Measurements from ENCODE around the gene C6orf15.
A peak's percentile ranks its signal among the peaks of the same experiment; 100 is the strongest.

The C6orf15 gene

GRCh38 chr6:31128093-31128676, 15.8 kb upstream of the C6orf15 start:
- no peak overlapping the region for H3K4me3 ChIP-seq (ENCODE audit: low read length)
- H3K9me3 ChIP-seq (ENCODE audit: control insufficient read depth, low read length), result no peaks in the 10 kb centered on the region
- peaks cover 12% of the 10 kb centered on the region for H3K27me3 ChIP-seq (replicated peaks; ENCODE audit: control insufficient read depth, insufficient read depth, low read length)
- H3K36me3 ChIP-seq (ENCODE audit: control insufficient read depth, insufficient read depth, low read length, severe bottlenecking), result no peaks in the 10 kb centered on the region
- DNase-seq (ENCODE audit: low read depth), result peak; percentile 68
- H3K4me1 ChIP-seq (ENCODE audit: control insufficient read depth, insufficient read depth, low read length), result peaks cover 19% of the 10 kb centered on the region
- no peak overlapping the region for H3K9ac ChIP-seq (ENCODE audit: low read length)

- peaks cover 26% of the 10 kb centered on the region for H3K4me1 ChIP-seq (ENCODE audit: control insufficient read depth, insufficient read depth, low read length)
- H3K9me3 ChIP-seq (ENCODE audit: control insufficient read depth, low read length), result no peaks in the 10 kb centered on the region
- H3K36me3 ChIP-seq (ENCODE audit: control insufficient read depth, insufficient read depth, low read length, severe bottlenecking), result no peaks in the 10 kb centered on the region
- H3K27me3 ChIP-seq (replicated peaks; ENCODE audit: control insufficient read depth, insufficient read depth, low read length), result peaks cover 12% of the 10 kb centered on the region
- H3K9ac ChIP-seq (ENCODE audit: low read length), result no peak overlapping the region
- DNase-seq (ENCODE audit: low read depth), result no peak
- no peak overlapping the region for H3K4me3 ChIP-seq (ENCODE audit: low read length)
Observed at GRCh38 chr6:31126396-31127175, 14.2 kb upstream of the C6orf15 start.

DNA sequence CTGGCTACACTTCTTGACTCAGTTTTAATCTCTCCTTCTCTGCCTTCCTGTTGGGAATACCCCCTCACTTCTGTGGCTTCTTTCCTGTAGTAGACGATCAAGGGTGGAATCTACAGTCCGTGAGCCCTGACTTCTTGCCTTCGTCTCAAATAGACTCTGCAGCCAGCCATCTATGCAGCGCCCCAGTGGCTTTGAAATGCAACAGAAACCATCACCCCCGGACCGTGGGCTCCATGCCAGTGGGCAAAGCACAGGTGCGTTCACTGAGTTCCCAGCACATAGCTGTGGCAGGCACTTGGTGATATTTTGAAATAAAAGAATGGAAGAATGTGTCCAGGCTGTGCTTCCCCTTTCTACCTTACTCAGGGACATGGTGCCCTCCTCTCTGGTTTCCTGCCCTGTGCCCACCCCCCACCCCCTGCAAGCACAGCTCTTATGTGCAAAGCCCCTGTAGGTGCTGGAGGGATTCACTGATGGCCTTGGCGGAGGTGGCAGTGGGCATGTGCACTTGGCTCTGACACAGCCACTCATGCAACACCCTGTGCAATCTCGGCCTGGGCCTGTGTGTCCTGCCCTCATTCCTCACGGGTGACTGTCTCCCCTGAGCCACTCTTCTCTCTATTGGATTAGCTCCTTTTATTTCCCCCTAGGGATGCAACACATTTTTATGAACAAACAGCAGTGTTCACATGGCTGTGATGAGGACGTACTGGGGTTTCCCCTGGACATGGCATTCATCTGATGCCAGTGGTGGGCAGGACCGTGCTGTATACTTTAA, 13.4 kb upstream of the C6orf15 start:
- Histone ChIP-seq H3K4me3 (ENCODE audit: low read length) (no peak overlapping the region), H3K36me3 (ENCODE audit: control insufficient read depth, insufficient read depth, low read length, severe bottlenecking) (no peaks in the 10 kb centered on the region), H3K9ac (ENCODE audit: low read length) (no peak overlapping the region), H3K9me3 (ENCODE audit: control insufficient read depth, low read length) (no peaks in the 10 kb centered on the region), H3K27me3 (replicated peaks; ENCODE audit: control insufficient read depth, insufficient read depth, low read length) (peaks cover 12% of the 10 kb centered on the region), H3K4me1 (ENCODE audit: control insufficient read depth, insufficient read depth, low read length) (peaks cover 26% of the 10 kb centered on the region)
- DNase-seq (ENCODE audit: low read depth), result peak; percentile 28

DNA sequence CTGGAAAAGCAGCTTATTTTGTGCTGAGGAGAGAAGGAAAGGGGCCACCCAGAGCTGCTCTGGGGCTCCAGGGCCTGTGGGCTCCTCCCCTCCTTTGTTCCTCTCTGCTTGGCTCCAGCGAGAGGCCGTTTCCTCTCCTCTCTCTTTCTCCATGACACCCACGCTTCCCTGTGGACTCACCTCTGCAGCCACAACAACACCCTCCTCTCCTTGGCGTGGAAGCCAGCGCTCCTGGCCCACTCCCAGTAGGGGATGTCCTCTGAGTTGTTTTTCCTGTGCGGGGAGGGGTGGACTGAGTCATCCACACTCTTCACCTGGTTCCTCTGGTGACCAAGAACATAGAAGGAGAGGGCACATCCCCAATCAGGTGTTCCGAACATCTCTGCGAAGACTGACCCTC, 12.8 kb upstream of the C6orf15 start:
- H3K4me1 ChIP-seq (ENCODE audit: control insufficient read depth, insufficient read depth, low read length), result peaks cover 26% of the 10 kb centered on the region
- H3K9ac ChIP-seq (ENCODE audit: low read length), result no peak overlapping the region
- no peaks in the 10 kb centered on the region for H3K9me3 ChIP-seq (ENCODE audit: control insufficient read depth, low read length)
- H3K36me3 ChIP-seq (ENCODE audit: control insufficient read depth, insufficient read depth, low read length, severe bottlenecking), result no peaks in the 10 kb centered on the region
- no peak for DNase-seq (ENCODE audit: low read depth)
- H3K27me3 ChIP-seq (replicated peaks; ENCODE audit: control insufficient read depth, insufficient read depth, low read length), result peaks cover 12% of the 10 kb centered on the region
- no peak overlapping the region for H3K4me3 ChIP-seq (ENCODE audit: low read length)

- H3K4me3 ChIP-seq (ENCODE audit: low read length), result no peak overlapping the region
- H3K9me3 ChIP-seq (ENCODE audit: control insufficient read depth, low read length), result no peaks in the 10 kb centered on the region
- peaks cover 10% of the 10 kb centered on the region for H3K27me3 ChIP-seq (replicated peaks; ENCODE audit: control insufficient read depth, insufficient read depth, low read length)
- H3K36me3 ChIP-seq (ENCODE audit: control insufficient read depth, insufficient read depth, low read length, severe bottlenecking), result no peaks in the 10 kb centered on the region
- no peak overlapping the region for H3K9ac ChIP-seq (ENCODE audit: low read length)
- H3K4me1 ChIP-seq (ENCODE audit: control insufficient read depth, insufficient read depth, low read length), result peaks cover 26% of the 10 kb centered on the region
- peak; percentile 84 for DNase-seq (ENCODE audit: low read depth)
Observed at GRCh38 chr6:31122791-31123706, 10.7 kb upstream of the C6orf15 start.

DNA sequence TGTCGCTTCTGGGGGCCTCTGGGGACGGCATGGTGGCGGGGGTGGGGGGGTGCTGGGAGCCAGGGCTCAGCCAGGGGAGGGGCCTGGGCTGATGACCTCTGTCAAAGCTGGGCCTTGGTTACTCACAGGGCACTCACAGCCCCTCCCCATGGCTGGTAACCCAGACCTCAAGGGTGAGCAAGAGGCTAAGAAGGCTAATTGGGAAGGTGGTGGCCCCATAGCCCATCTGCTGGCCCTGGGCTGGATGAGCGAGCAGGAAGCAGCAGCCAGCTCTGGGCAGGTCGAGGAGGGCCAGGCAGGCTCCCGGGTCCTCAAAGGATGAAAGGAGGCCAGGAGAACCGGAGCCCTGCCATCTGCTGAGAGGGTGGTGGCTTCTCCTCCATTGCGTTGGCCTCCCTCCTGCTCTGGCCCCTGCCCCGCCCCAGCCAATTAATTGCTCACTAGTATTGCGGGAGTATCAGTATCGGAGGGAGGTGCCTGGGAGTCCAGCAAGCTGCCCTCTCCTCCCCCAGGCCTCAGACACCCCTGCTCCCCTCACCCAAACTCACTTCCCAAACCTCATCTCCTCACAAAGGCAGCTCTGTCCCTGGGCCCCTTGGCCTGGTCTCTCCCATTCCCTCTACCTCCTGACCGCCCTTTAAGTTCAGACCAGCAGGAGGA, 8.9 kb upstream of the C6orf15 start:
- H3K9me3 ChIP-seq (ENCODE audit: control insufficient read depth, low read length), result no peaks in the 10 kb centered on the region
- H3K27me3 ChIP-seq (replicated peaks; ENCODE audit: control insufficient read depth, insufficient read depth, low read length), result peaks cover 3% of the 10 kb centered on the region
- peaks cover 31% of the 10 kb centered on the region for H3K4me1 ChIP-seq (ENCODE audit: control insufficient read depth, insufficient read depth, low read length)
- no peak overlapping the region for H3K9ac ChIP-seq (ENCODE audit: low read length)
- no peak overlapping the region for H3K4me3 ChIP-seq (ENCODE audit: low read length)
- H3K36me3 ChIP-seq (ENCODE audit: control insufficient read depth, insufficient read depth, low read length, severe bottlenecking), result no peaks in the 10 kb centered on the region
- DNase-seq (ENCODE audit: low read depth), result no peak

- Histone ChIP-seq H3K4me1 (ENCODE audit: control insufficient read depth, insufficient read depth, low read length) (peaks cover 23% of the 10 kb centered on the region), H3K9ac (ENCODE audit: low read length) (no peak within 1 kb of the TSS), H3K27me3 (replicated peaks; ENCODE audit: control insufficient read depth, insufficient read depth, low read length) (peaks cover 3% of the 10 kb centered on the region), H3K4me3 (ENCODE audit: low read length) (no peak within 1 kb of the TSS), H3K36me3 (ENCODE audit: control insufficient read depth, insufficient read depth, low read length, severe bottlenecking) (no peaks in the 10 kb centered on the region), H3K9me3 (ENCODE audit: control insufficient read depth, low read length) (no peaks in the 10 kb centered on the region)
- DNase-seq (ENCODE audit: low read depth), result no peak
Observed at GRCh38 chr6:31120151-31120915, 8.0 kb upstream of the C6orf15 start, which contains the start of gene CDSN. TSS of gene CDSN (minus strand) at chr6:31120446. CDS start at chr6:31120419, 27 bp downstream.

GRCh38 chr6:31118178-31118577, 5.8 kb upstream of the C6orf15 start:
- Histone ChIP-seq H3K9me3 (ENCODE audit: control insufficient read depth, low read length) (no peaks in the 10 kb centered on the region), H3K36me3 (ENCODE audit: control insufficient read depth, insufficient read depth, low read length, severe bottlenecking) (no peaks in the 10 kb centered on the region), H3K4me1 (ENCODE audit: control insufficient read depth, insufficient read depth, low read length) (peaks cover 36% of the 10 kb centered on the region), H3K4me3 (ENCODE audit: low read length) (no peak overlapping the region), H3K9ac (ENCODE audit: low read length) (no peak overlapping the region), H3K27me3 (replicated peaks; ENCODE audit: control insufficient read depth, insufficient read depth, low read length) (peaks cover 3% of the 10 kb centered on the region)
- DNase-seq (ENCODE audit: low read depth), result no peak

DNA sequence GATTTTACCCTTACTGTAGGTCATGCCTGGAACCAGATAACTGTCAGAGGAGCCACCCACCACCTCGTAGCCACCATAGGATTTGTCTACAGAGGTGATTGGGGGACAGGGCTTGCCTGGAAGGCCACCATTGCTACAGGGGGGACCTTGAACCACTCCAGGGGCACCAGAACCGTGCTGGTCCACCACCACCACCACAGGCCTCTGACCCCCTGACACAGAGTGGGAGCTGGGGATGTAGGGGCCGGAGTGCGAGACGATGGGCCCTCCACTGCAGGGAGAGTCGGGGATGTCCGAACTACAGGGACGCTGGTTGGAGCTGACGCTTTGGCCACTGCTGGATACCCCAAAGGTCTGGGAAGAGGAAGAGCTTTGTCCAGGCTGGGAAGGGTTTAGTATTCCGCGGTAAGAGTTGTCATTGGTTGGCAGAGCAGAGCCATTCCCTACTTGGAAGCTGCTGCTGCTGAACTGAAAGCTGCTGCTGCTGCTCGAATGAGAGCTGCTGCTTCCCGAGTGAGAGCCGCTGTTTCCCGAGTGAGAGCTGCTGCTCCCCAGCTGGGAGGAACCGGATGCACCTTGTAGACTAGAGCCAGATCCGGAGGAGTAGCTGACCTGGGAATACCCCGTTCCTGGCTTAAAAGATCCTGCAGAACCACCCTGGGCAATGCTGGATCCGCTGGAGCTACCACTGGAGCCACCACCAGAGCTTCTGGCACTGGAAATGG, 4.4 kb upstream of the C6orf15 start:
- DNase-seq (ENCODE audit: low read depth), result no peak
- H3K9me3 ChIP-seq (ENCODE audit: control insufficient read depth, low read length), result no peaks in the 10 kb centered on the region
- H3K36me3 ChIP-seq (ENCODE audit: control insufficient read depth, insufficient read depth, low read length, severe bottlenecking), result no peaks in the 10 kb centered on the region

More for the DNA sequence above, 4.4 kb upstream of the C6orf15 start:
- peaks cover 3% of the 10 kb centered on the region for H3K27me3 ChIP-seq (replicated peaks; ENCODE audit: control insufficient read depth, insufficient read depth, low read length)
- peak overlapping the region; percentile 68 for H3K4me3 ChIP-seq (ENCODE audit: low read length)
- H3K4me1 ChIP-seq (ENCODE audit: control insufficient read depth, insufficient read depth, low read length), result peaks cover 30% of the 10 kb centered on the region
- H3K9ac ChIP-seq (ENCODE audit: low read length), result peak overlapping the region; percentile 34

Measured in adipocyte (in vitro differentiated cells).